Keratinocyte (primary cell): ENCODE data around the gene MIA2.
"Not testable (repeated sequence)": the region's sequence is repeated elsewhere in the genome, so short reads cannot be mapped to it uniquely, and the experiment has no call there.

Experiments used
- CTCF ChIP-seq, 3 experiments: IDR thresholded peaks in 1 of 3; conservative IDR thresholded peaks in 1 of 3; optimal IDR thresholded peaks in 1 of 3; 2 replicates in 2 of 3; 3 replicates in 1 of 3; pipeline versions ENCODE3 to v1.5.1; 2011; ENCODE audit warnings: low read length in 3 of 3, mild to moderate bottlenecking in 3 of 3, moderate library complexity in 2 of 3, control low read depth in 1 of 3, inconsistent platforms in 1 of 3; ENCODE audit not compliant: insufficient read depth in 2 of 3; ENCODE audit errors: extremely low read depth in 1 of 3
- EZH2 ChIP-seq: IDR thresholded peaks from one replicate; pipeline ENCODE4 v1.6.1; 2012; ENCODE audit warnings: inconsistent platforms, mild to moderate bottlenecking, low read length, moderate library complexity

GRCh38 chr14:39257388-39257787 lies 23.7 kb downstream of the MIA2 start:
- TF ChIP-seq EZH2; CTCF (optimal IDR thresholded peaks at IDR 0.05 in 1 of 3, IDR thresholded peaks at IDR 0.05 in 1 of 3, conservative IDR thresholded peaks at IDR 0.05 in 1 of 3; ENCODE audit: extremely low read depth in 1 of 3, insufficient read depth in 2 of 3, low read length in 3 of 3): not testable (repeated sequence)
